ENCODE data around the gene KRABD2.

The KRABD2 gene

DNA sequence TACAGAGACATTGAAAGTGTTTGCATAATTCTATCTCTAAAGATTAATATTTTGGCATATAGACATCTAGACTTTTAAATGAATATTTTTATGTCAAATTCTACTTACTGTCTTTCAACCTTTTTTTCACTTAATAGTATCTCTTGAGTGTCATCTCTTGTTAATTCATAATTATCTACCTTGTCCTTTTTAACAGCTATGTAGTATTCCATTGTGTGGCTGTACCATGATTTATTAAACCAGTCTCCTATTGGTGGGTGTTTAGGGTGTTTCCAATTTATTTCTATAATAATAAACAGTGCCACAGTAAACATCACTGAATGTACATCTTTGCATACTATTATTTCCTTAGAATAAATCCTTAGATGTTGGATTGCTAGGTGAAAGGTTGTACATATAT, 37.4 kb upstream of the KRABD2 start:
- H3K79me2 ChIP-seq (ENCODE audit: control insufficient read depth, insufficient read depth, low read length), result no peaks in the 10 kb centered on the region
- ATAC-seq (no peak), FAIRE-seq (no peak), DNase-seq (ENCODE audit: low read depth, low spot score) (no peak)
- ChIA-PET POLR2A (no interaction called here), SMC1A (ENCODE audit: uncharacterized antibody, unreplicated experiment) (interaction anchor here (2.0 kb wide), 1 partner anchor 332 kb away, joined by 6 read pairs; no protein-coding TSS in a partner anchor), CTCF (interaction anchor here (1.0 kb wide), 1 partner anchor 332 kb away, joined by 3 read pairs; no protein-coding TSS in a partner anchor), RAD21 (ENCODE audit: unreplicated experiment) (no interaction called here)
- no peaks in the 10 kb centered on the region for H3K9me3 ChIP-seq (replicated peaks; ENCODE audit: control insufficient read depth, insufficient read depth, low read length)
- H3K4me1 ChIP-seq (ENCODE audit: control insufficient read depth, insufficient read depth, low read length), result no peaks in the 10 kb centered on the region
- no peaks in the 10 kb centered on the region for H3K36me3 ChIP-seq (ENCODE audit: control insufficient read depth in 2 of 2, insufficient read depth in 2 of 2, low read length in 1 of 2)
- no peak overlapping the region for H3K4me3 ChIP-seq
- no peak overlapping the region for H3K4me2 ChIP-seq (ENCODE audit: control insufficient read depth, insufficient read depth)
- no TSS peak for BruUV-seq (replicated peaks)
- intact Hi-C loops (cut with micrococcal nuclease; ENCODE audit: unreplicated experiment), result loop anchor here (10.0 kb wide), 1 partner anchor 481 kb away; no protein-coding TSS in a partner anchor
- H3K27ac ChIP-seq (ENCODE audit: control insufficient read depth, insufficient read depth), result no peak overlapping the region
- no peaks in the 10 kb centered on the region for H4K20me1 ChIP-seq (ENCODE audit: control insufficient read depth, insufficient read depth)
- H2AFZ ChIP-seq (ENCODE audit: control insufficient read depth, low read depth, low read length), result no peak overlapping the region
- no peak overlapping the region for H3K9ac ChIP-seq (ENCODE audit: control insufficient read depth, insufficient read depth, low read length)
- in situ Hi-C loops (cut with MboI), result loop anchor here (5.0 to 10.0 kb wide), 2 partner anchors 333 to 601 kb away; no protein-coding TSS in a partner anchor
- H3K27me3 ChIP-seq (replicated peaks in 1 of 2; ENCODE audit: control insufficient read depth in 2 of 2, insufficient read depth in 2 of 2, low read length in 1 of 2), result peaks cover 2 to 6% of the 10 kb centered on the region in 2 experiments; a peak in 3 of 4 replicates
- TF ChIP-seq ZNF592 (IDR thresholded peaks at IDR 0.05) (no peak), EZH2 (IDR thresholded peaks at IDR 0.05; ENCODE audit: borderline replicate concordance, control insufficient read depth, low read depth, low read length) (no peak), ZSCAN29 (IDR thresholded peaks at IDR 0.05) (no peak), MTA3 (IDR thresholded peaks at IDR 0.05; ENCODE audit: borderline replicate concordance, low read length) (no peak), ZBTB11 (CRISPR knock-in tag; IDR thresholded peaks at IDR 0.05) (no peak), RB1 (IDR thresholded peaks at IDR 0.05; ENCODE audit: borderline replicate concordance) (no peak), RCOR1 (conservative IDR thresholded peaks at IDR 0.05; ENCODE audit: low read depth, low read length) (no peak), HDAC6 (IDR thresholded peaks at IDR 0.05; ENCODE audit: unreplicated experiment) (no peak), HDAC2 (IDR thresholded peaks at IDR 0.05) (no peak), NFYA (IDR thresholded peaks at IDR 0.05; ENCODE audit: borderline replicate concordance, low read depth, low read length) (no peak), ELK1 (IDR thresholded peaks at IDR 0.05; ENCODE audit: low read depth, low read length) (no peak), EGR1 (IDR thresholded peaks at IDR 0.05; ENCODE audit: borderline replicate concordance in 1 of 2, low read depth in 2 of 2, low read length in 2 of 2) (no peak), ZNF384 (IDR thresholded peaks at IDR 0.05; ENCODE audit: borderline replicate concordance, low read depth, low read length) (no peak), NFIC (IDR thresholded peaks at IDR 0.05; ENCODE audit: low read depth, low read length) (no peak)
- TF ChIP-seq, protein P1, sequence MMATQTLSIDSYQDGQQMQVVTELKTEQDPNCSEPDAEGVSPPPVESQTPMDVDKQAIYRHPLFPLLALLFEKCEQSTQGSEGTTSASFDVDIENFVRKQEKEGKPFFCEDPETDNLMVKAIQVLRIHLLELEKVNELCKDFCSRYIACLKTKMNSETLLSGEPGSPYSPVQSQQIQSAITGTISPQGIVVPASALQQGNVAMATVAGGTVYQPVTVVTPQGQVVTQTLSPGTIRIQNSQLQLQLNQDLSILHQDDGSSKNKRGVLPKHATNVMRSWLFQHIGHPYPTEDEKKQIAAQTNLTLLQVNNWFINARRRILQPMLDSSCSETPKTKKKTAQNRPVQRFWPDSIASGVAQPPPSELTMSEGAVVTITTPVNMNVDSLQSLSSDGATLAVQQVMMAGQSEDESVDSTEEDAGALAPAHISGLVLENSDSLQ (IDR thresholded peaks at IDR 0.05), result no peak

Measured in GM12878 (cell line).